Measurements from ENCODE around the gene SLC6A4. TPM values are rescaled to one million over a fixed set of nuclear protein-coding genes. Genes with fewer than 3 reads are reported as not detected.
"Not testable (repeated sequence)": the region's sequence is repeated elsewhere in the genome, so short reads cannot be mapped to it uniquely, and the experiment has no call there.

SLC6A4 gene
- total RNA-seq, 2 experiments from 2014 or later, result 0.04 TPM; not detected in 1

GRCh38 chr17:30241051-30241450 is 5.6 kb upstream of the SLC6A4 start:
- ChIA-PET CTCF (interaction anchor here (0.9 kb wide), 1 partner anchor 21 kb away, joined by 5 read pairs; no protein-coding TSS in a partner anchor), POLR2A (no interaction called here)

GRCh38 chr17:30240177-30240576 is 4.7 kb upstream of the SLC6A4 start:
- CTCF ChIA-PET, result interaction anchor here (0.9 kb wide), 1 partner anchor 20 kb away, joined by 5 read pairs; no protein-coding TSS in a partner anchor
- POLR2A ChIA-PET, result no interaction called here

GRCh38 chr17:30239089-30239462 is 3.6 kb upstream of the SLC6A4 start:
- ChIA-PET POLR2A (no interaction called here), CTCF (no interaction called here)

- ChIA-PET CTCF (no interaction called here), POLR2A (no interaction called here)
Measured at GRCh38 chr17:30238387-30239088, 3.0 kb upstream of the SLC6A4 start.

GRCh38 chr17:30238003-30238344 is 2.5 kb upstream of the SLC6A4 start:
- CTCF ChIA-PET, result no interaction called here

GRCh38 chr17:30237296-30238002 is 2.0 kb upstream of the SLC6A4 start:
- ChIA-PET POLR2A (no interaction called here), CTCF (no interaction called here)

More at GRCh38 chr17:30238003-30238344, 2.5 kb upstream of the SLC6A4 start:
- POLR2A ChIA-PET, result no interaction called here

- ChIA-PET CTCF (interaction anchor here (0.6 kb wide), 1 partner anchor 469 kb away, joined by 3 read pairs; no protein-coding TSS in a partner anchor), POLR2A (no interaction called here)
Measured at GRCh38 chr17:30236766-30237165, 1.3 kb upstream of the SLC6A4 start.

- ChIA-PET CTCF (interaction anchor here (0.6 to 0.8 kb wide), 3 partner anchors 126 to 468 kb away, joined by 3 to 4 read pairs (median 3); no protein-coding TSS in a partner anchor), POLR2A (interaction anchor here (0.6 kb wide), 1 partner anchor 786 kb away, joined by 3 read pairs; no protein-coding TSS in a partner anchor)
Measured at GRCh38 chr17:30236297-30236624, 764 bp upstream of the SLC6A4 start.

- POLR2A ChIA-PET, result no interaction called here
Measured at GRCh38 chr17:30234964-30235363, 533 bp downstream of the SLC6A4 start.

GRCh38 chr17:30234296-30234695 is 1.2 kb downstream of the SLC6A4 start:
- ChIA-PET POLR2A (no interaction called here), CTCF (interaction anchor here (0.5 to 0.6 kb wide), 2 partner anchors 46 to 69 kb away, joined by 3 read pairs; no protein-coding TSS in a partner anchor)

More at GRCh38 chr17:30234964-30235363, 533 bp downstream of the SLC6A4 start:
- CTCF ChIA-PET, result no interaction called here

GRCh38 chr17:30232824-30233427 is 2.6 kb downstream of the SLC6A4 start:
- CTCF ChIA-PET, result no interaction called here
- POLR2A ChIA-PET, result no interaction called here

- ChIA-PET POLR2A (no interaction called here), CTCF (no interaction called here)
Measured at GRCh38 chr17:30232015-30232823, 3.3 kb downstream of the SLC6A4 start.

- POLR2A ChIA-PET, result no interaction called here
- CTCF ChIA-PET, result no interaction called here
Measured at GRCh38 chr17:30230596-30231125, 4.8 kb downstream of the SLC6A4 start.

GRCh38 chr17:30230009-30230408 is 5.5 kb downstream of the SLC6A4 start:
- POLR2A ChIA-PET, CTCF ChIA-PET: not testable (repeated sequence)

- POLR2A ChIA-PET, result no interaction called here
- CTCF ChIA-PET, result no interaction called here
Measured at GRCh38 chr17:30229012-30229411, 6.5 kb downstream of the SLC6A4 start.

- ChIA-PET CTCF (no interaction called here), POLR2A (no interaction called here)
Measured at GRCh38 chr17:30228011-30228410, 7.5 kb downstream of the SLC6A4 start.

GRCh38 chr17:30226878-30227277 is 8.6 kb downstream of the SLC6A4 start:
- ChIA-PET CTCF (no interaction called here), POLR2A (no interaction called here)

GRCh38 chr17:30225919-30226553 is 9.5 kb downstream of the SLC6A4 start:
- ChIA-PET CTCF (no interaction called here), POLR2A (no interaction called here)

- ChIA-PET CTCF (no interaction called here), POLR2A (no interaction called here)
Measured at GRCh38 chr17:30225112-30225511, 10.4 kb downstream of the SLC6A4 start.

All from activated CD8-positive, alpha-beta memory T cell treated with anti-CD3 and anti-CD28 coated beads for 36 hours (primary cell).